Hindlimb muscle (tissue), 1 donor: Measurements from ENCODE around the gene RAB40B. TPM values are rescaled to one million over a fixed set of nuclear protein-coding genes. Genes with fewer than 3 reads are reported as not detected.

Experiments used
- DNase-seq: peaks from one replicate; pipeline ENCODE4 v3.0.0-alpha.2; 2013
- polyA plus RNA-seq: library from polyadenylated mRNA; unstranded; fragments of 120-200 nt; gene quantifications from one replicate; pipeline ENCODE4 v1.2.1, GENCODE V29; 2013; ENCODE audit not compliant: insufficient read length

Gene RAB40B
- polyA plus RNA-seq, 1 donor: 87.4 TPM

GRCh38 chr17:82691714-82692113 lies 6.8 kb downstream of the RAB40B start:
- DNase-seq: no peak

GRCh38 chr17:82690786-82691489 lies 7.6 kb downstream of the RAB40B start:
- DNase-seq: no peak

- no peak for DNase-seq
These were observed 9.4 kb downstream of the RAB40B start for GRCh38 chr17:82689077-82689476.

GRCh38 chr17:82687871-82688270 lies 10.6 kb downstream of the RAB40B start:
- no peak for DNase-seq

DNA sequence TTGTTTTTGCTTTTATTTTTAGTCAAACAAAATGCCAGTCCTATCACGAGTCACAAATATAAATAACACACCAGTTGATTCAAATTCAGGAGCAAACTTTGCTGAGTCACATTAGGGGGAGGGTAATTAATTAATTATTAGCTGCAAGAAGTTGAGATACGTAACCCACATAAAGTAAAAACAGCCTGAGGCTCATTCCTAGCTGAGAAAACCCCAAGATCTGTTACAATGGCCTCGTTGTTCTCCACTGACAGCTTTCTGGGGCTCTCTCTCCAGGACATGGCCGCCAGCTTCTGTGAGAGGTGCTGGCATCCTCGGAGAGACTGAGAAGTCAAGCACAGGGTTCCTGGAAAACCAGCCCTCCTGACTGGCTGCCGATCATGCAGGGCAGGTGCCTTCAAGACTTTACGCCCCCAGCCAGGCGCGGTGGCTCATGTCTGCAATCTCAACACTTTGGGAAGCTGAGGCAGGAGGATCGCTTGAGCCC lies 11.1 kb downstream of the RAB40B start:
- DNase-seq: no peak

GRCh38 chr17:82686366-82687324 lies 11.9 kb downstream of the RAB40B start:
- DNase-seq: no peak

DNA sequence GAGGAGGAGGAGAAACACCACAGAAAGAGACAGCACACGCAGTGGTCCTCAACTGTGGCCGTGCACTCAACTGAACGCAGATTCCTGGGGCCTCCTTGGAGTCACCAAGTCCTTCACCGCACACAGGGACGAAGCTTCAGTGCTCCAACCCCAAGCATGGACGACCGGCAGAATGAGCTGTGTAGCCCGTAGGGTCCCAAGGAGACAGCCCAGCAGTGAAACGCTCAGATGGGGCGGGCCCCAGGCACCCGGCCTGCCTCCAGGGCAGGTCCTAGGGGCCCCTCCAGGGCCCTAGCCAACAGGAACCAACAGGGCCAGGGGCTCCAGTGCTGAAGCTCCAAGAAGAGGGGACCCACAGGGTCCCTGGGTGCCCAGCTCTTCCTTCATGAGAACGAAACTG lies 13.2 kb downstream of the RAB40B start:
- no peak for DNase-seq

GRCh38 chr17:82684228-82684841 lies 14.2 kb downstream of the RAB40B start:
- no peak for DNase-seq

DNA sequence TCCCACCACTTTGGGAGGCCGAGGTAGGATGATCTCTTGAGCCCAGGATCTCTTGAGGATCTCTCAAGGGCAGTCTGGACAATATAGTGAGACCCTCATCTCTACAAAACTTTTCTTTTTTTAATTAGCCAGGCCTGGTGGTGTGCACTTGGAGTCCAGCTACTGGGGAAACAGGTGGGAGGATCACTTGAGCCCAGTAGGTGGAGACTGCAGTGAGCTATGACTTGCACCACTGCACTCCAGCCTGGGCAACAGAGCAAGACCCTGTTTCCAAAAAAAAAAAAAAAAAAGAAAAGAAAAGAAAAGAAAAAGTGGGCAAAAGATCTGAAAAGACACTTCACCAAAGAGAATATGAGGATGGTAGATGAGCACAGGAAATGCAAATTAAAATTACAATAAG lies 15.0 kb downstream of the RAB40B start:
- DNase-seq: no peak

DNA sequence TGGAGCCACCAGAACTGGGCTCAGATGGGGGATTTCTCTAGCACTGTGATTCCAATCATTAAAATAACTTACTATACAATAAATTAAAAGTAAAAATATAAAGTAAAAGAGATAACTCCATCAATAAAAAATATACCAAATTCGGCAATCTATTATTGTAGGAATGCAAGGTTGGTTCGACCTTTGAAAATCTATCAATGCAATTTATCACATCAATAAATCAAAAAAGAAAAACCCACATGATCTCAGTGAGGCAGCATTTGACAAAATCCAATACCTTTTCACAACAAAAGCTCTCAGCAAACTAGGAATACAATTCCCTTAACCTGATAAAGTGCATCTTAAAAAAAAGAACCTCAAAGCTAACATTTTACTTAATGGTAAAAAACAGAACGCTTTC lies 17.0 kb downstream of the RAB40B start:
- no peak for DNase-seq

DNA sequence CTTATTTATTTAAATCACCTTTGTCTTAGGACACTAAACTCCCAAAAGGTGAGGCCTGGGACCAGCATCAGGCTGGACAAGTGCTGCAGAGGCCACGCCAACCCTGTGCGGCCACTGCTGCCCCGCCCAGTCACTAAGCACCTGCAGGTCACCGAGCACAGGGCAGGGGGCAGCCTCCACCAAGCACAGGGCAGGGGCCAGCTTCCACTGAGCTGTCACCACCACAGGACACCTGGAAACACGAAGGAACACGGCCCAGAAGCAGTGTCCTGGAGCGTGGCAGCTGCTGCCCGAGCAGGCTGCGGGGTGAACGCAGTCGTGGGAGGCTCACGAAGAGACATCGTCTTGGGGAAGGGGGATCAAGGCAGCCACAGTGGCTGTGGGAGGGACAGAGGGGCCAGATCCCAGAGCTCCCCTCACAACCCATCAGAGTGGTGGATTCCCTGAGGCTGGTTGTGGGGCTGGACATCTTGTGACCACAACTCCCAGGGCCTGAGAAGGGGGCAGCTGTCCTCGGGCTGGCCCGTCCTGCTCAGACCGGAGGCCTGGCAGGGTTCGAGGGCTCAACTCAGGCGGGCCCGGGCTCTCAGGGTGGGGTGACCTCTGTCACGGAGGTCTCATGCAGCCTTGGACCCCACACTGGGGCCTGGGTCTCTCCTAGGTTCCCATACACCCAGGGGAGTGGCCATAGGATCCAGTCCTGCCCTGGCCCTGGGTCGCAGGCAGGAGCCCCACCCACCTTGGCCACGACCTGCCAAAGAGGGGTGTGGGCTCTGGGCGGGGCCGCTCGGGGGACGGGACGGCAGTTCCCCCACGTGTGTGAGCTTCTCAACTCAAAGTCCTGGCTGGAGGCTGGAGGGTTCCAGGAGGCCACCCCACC lies 18.7 kb downstream of the RAB40B start:
- DNase-seq: no peak

DNA sequence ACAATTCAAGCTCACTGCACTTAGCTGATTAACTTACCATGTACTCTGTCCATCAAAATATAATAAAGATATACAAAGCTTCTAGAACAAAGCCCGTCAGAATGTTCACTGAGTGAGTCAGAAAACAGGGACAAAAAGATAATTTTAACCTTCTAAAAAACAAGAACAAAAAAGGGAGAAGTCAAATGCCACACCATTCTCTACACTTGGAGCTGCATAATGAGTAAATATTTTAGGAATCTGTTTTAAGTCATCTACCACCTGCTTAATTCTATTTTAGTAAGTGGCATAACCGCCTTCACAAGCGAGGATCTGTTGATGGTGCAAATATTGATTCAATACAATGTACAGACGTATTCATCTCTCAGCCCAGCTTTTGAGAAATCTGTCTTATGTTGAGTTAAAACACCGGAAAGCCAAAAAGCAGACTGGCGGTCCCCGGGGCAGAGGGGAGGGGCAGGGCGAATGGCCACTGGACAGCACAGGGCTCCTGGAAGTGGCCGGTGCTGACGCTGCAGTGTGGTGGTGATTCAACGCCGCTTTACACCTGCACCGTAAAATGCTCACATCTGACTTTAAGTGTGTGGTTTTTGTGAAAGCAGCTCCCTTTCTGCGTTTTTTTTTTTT lies 20.1 kb downstream of the RAB40B start:
- no peak for DNase-seq

DNA sequence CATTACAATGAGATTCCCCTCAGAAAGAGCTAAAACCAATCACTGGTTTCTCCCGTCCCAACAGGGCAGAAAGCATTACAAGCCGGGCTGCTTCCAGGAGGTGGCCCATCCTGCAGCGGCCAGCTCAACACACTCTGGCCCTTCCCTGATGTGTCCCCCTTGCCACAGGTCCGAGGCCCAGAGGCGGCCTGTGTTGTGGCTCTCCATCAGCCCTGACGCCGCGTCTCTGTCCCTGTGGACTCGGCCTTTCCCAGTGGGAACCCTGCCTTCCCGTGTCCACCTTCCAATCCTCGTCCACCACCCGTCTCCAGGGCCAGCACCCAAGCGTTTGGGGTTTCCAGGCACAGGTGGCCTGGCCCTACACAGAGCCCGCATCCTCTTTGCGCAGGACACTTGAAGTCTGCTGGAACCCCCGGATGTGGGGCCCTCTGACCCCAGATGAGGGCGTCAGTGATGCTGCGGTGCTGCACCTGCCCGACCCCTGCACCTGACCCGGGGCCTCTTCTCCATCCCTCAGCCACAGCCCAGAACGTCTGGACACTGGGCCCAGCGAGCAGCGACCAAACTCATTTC lies 21.1 kb downstream of the RAB40B start:
- no peak for DNase-seq

DNA sequence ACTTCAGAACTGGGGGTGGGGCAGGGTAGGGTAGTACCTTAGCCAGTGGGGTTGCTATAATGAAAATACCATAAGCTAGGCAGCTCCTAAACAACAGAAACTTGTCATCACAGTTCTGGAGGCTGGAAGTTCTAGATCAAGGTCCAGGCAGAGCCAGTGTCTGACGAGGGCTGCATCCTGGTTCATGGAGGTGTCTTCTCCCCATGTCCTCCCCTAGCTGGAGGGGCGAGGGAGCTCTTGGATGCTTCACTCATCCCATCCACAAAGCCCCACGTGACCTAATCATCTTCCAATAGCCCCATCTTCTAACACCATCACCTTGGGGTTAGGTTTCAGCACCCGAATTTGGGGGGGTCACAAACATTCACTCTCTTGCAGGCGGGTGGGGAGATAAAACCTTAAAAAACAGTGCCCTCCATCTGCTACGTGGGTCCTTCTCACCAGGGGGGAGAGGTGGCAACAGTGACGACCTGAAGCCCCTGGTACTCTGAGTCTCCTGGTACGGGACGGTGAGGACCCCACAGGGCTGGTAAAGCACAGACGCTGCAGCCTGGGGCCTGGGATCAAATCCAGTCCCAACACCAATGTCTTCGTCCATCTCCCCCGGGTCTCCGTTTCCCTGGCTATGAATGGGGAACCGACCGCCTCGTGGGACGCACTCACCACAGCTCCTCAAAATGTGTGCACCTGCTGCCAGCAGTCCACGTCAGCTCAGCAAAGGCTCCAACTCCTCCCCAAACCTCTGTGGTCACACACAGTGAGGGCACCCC lies 22.8 kb downstream of the RAB40B start:
- DNase-seq: no peak

GRCh38 chr17:82674656-82675475 lies 23.6 kb downstream of the RAB40B start:
- DNase-seq: no peak

- no peak for DNase-seq
These were observed 27.6 kb downstream of the RAB40B start for GRCh38 chr17:82670661-82671450.

GRCh38 chr17:82668631-82669099 lies 29.8 kb downstream of the RAB40B start:
- peak; percentile 48 for DNase-seq

GRCh38 chr17:82668024-82668630 lies 30.4 kb downstream of the RAB40B start:
- DNase-seq: no peak
